Activated CD4-positive, alpha-beta T cell treated with anti-CD3 and anti-CD28 coated beads, Interleukin-2, Interleukin-4, amounts not matched to agents 100 ng/mL and 50 ng/mL, durations not matched to agents 16 hours and 8 hours (primary cell): Measurements from ENCODE around the gene PDGFA.

Experiments
- DNase-seq: peaks from one replicate; pipeline ENCODE4 v3.0.0-alpha.2; 2020; ENCODE audit warnings: low spot score

Gene PDGFA

DNA sequence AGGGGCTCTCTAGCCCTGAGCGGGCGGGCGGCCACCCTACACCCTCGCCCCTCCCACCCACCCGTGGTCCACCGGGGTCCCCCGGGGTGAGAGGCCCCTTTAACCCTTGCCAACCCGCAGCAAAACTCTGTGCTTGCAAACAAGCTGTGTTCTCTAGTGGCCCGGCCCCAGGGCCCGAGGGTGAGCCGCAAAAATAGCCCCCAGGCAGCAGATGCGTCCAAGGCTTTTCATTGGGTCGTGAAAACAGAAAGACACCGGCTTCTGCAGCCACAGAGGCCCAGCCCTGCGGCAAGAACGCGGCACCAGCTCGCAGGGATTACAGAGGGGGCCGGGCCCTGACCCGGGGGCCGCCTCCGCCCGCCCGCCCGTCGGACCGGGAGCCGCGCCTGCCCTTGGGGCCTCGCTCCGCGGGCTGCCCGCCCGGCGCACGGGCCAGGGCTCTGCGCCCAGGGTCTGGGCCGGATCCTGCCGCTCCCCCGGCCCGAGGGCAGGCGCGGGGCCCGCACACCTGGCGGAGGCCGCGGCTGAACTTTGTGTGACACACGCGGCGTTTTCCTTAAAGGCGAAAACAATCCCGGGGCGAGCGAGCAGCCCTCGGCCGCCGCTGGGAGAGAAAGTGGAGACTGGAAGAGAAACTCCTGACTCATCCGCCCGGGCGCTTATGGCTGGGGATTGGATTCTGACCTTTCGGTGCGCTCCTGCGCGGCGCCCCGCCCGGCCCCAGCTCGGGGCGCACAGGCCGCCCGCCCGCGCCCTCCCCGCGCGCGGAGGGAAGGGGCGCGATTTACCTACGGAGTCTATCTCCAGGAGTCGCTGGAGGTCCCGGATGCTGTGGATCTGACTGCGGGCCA, 2.8 kb downstream of the PDGFA start:
- no peak for DNase-seq

DNA sequence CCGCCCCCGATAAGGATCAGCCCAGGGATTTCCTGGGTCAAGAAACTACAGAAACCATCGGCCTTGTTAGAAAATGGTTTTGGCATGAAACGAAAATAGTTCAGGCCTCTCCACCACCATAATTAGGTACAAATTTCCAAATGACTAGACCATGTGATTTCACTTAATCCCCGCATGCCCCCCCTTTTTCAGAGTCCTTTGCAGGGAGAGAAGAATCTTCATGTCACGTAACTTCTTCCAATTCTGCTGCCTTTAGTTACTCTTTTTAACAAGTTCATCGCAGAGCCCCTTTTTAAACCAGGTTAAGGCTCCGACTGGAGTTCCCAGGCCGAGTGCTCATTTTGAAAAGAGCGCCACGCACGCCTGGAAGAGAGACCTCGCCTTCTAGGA, 3.4 kb downstream of the PDGFA start:
- no peak for DNase-seq

DNA sequence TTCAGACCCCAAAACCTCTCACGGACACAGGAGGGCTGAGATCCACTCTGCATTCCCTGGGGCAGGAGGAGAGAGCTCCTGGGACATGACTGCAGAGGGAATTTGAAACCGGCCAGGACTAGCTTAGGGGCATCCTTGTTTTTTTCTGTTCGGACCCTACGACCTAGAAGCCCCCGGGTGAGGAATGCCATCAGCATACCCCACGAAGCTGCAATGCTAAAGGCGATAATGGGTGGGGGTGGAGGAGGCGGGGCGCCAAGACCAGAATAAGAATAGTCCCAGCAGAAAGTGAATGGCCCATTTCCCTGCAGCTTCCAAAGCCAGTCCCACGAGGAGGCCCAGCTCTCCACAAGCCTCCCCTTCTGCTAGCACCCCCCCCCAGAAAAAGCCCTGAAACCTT, 4.0 kb downstream of the PDGFA start:
- DNase-seq = no peak

DNA sequence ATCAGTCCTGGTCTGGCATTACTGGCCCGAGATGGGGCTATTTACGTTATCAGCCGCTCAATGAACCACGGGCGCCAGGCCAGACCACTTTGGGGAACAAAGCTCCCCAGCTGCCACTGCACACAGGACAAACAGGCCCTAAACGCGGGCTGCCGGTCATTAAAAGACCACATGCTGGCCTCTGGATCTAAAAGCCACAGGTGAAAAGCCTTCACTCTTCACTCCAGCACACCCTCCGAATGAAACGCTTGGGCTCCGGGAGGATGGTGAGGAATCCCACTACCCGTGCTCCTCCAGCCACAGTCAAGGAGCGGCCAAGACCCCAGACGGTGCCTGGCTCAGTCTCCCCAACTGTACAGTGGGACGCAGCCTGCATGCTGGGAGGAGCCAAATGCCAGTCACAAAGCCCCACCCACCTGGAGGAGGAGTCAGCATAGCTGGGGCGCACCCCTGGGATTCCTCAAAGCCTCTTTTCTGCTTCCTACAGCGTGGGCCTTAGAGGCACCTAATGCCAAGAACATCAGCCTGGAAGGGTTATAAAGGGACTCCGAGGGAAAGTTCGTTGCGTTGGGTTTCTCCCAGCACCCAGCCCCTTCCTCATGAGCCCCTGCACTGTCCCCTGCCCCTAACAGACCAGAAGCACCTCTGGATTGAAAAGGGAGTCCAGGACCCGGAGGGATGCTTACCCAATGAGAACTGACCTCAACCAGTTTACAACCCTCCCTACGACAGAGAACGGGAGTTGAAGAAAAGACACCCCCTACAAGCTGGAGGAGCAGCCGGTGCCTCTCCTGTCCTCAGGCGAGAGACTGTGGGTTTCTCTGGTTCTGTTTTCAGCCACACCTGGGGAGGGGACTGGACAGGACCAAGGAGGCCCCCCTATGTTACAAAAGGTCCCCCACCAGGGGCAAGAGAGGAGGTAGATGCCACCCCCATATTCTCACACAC, 4.7 kb downstream of the PDGFA start:
- DNase-seq = no peak

DNA sequence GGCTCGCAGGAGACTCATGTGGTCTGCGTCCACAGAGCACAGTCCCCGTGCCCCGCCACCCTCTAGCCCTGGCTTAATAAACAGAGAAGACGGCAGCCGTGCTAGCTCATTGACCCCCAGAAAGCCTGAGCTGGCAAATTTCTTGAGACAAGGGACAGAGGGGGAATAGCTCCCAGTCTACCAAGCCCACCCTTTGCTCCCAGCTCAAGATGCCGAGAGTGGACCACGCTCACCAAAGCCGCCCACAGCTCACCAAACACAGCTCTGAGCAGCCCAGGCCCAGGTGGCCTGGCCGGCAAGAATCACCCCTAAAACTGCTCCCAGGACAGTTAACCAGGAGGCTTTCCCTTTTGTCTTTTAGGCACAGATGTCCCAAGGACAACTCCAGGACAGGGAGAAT, 5.4 kb downstream of the PDGFA start:
- no peak for DNase-seq

DNA sequence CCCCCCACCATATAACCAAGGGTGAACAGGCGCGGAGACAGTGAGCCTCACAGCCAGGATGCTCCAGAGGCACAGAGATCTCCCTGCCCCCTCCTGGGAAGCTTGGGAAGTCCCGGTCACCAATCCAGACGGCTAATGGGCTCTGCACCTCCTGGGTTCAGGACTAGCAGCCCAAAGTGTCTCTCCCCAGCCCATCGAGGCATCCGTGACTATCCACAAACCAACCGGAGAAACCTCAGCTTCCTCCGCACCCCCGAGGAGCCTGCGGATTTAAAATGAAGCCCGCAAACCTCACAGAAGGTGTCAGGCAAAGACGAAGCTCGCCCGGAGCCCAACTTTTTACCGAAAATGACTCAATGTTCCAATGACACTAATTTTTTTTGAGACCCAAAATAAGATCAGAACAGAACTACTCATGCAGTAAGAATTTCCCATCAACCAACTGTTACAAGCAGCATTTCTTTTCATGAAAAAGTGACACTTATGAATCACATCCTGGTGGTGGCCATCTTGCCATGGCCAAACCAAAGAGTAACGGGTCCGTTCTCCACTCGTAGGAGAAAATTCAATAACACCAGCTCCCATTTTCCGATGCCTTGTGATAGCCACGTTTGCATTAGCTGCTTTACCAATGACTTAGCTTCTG, 6.0 kb downstream of the PDGFA start:
- peak; percentile 16 for DNase-seq

DNA sequence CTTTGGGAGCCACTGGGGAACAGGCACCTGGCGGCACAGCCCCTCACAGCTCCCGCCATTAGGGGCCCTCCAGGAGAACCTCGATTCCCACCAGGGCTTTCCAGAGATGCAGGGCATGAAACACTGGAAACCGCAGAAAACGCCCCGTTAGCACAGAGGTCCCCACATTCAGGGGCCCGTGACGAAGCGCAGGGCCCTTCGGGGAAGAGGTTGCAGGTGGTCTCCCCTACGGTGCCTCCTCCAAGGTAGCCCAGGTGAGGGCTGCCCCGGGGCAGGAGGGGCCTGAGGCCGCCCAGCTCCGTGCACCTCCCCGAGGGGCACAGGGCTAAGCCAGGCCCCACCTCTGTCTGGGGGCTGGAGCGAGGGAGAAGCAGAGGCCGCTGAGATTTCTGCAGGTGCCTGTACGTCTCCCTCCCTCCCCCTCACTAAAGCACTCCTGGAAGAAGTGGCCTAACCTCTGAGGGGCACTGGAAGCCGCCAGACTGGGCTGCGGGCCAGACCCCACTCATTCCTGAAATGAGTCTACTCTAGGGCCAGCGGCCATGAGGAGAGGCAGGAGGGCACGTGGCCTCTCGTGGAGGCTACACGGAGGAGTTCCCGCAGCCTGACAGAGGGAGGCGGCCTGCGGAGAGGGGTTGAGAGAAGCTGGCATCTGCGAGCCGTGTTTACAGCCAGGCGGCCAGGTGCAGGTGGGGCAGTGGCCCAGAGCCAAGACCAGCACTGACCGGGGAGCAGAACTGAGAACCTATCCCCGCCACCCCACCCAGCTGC, 6.9 kb downstream of the PDGFA start:
- no peak for DNase-seq

DNA sequence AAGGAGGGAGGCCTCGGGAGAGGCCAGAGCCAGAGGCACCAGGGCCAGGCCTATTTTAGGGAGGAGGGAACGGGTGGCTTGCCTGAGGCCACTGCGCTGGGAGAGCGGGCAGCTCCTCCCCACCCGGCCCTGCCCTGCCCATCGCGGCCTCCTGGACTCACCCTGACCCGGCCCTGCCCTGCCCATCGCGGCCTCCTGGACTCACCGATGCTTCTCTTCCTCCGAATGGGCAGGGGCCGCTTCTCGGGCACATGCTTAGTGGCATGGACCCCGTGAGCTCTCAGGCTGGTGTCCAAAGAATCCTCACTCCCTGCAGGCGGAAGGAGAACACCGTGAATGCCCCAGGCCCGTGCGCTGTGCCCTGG, 7.5 kb downstream of the PDGFA start:
- DNase-seq = no peak

DNA sequence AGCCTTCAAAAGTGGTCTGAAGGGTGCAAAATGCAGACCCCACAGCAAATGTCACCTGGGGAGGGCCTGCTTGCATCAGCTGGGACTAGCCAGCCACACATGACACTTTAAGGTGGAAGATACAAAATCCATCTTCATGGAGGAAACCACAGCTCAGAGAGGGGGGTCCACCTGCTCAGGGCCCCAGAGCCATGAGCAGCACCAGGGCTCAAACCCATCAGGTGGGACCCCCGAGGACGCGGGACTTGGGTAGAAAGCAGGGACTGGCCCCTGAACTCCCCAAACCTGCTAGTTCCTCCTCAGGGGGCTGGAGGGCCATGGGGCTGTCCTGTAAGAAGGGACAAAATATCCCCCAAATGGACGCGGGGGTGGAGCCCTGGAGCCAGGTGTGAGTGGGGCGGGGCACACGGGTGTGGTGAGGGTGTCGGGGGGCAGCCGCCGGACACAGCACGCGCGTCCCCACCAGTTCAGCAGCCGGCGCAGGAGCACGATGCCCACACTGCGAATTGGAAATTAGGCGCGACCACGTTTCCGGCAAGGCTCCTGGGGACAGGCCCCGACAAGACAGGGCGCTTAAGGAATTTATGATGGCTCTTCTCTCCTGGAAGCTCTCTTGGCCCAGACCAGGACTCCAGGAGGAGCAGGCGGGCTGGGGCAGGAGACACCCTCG, 8.0 kb downstream of the PDGFA start:
- DNase-seq = no peak

DNA sequence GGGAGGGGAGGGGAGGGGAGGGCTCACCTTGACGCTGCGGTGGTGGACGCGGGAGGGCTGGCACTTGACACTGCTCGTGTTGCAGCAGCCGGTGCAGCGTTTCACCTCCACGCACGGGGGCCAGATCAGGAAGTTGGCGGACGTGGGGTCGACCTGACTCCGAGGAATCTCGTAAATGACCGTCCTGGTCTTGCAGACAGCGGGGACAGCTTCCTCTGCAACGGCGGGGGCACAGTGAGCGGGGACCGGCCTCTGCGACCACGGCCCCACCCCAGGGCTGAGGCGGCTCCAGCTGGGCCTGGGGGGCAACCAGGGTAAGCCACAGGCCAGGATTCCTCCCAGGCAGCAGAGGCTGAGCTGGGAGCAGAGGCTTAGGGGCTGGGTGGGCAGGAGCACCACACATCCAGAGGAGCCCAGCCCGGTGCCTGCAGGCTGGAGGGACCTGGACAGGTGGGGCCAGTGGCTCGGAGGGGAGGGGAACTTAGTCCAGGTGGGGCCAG, 8.8 kb downstream of the PDGFA start:
- no peak for DNase-seq

DNA sequence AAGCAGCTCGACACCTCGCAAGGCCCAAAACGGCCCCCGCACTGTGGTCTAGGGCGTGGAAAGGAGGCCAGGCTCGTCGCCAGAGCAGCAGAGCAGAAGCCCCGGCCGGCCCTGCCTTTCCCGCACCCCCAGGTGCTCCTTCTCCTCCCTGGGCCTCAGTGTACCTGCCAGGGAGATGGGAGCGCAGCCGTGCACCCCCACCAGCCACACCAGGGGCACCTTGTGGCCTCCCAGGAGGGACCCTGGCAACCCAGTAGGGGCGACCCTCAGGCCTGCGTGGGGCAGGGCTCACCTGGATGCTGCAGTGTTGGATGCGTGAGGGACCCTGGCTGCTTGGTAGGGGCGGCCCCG, 9.5 kb downstream of the PDGFA start:
- no peak for DNase-seq

DNA sequence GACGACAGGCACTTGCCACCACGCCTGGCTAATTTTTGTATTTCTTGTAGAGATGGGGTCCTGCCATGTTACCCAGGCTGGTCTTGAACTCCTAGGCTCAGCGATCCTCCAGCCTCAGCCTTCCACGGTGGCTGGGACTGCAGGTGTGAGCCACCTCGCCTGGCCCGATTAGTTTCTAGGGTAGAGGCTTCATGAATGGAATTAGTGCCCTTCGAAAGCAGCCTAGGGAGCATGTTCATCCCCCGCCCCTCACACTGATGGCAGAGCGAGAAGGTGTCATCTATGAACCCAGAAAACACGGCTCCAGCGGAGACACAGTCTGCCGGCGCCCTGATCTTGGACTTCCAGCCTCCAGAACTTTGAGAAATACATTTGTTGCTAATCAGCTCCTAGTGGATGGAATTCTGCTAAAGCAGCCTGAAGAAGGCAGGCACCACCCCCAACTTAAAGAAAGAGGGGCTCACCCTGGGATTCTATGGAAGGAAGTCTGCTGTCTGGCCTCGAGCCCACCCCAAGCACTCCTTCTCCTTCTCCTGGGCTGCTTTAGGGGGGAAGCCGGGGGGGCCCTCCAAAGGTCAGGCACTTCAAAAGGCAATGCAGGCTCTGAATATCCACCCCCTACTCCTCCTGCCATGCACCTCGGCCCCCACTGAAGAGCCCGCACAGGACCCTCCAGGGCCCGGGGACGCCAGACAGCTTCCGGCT, 10.1 kb downstream of the PDGFA start:
- no peak for DNase-seq

DNA sequence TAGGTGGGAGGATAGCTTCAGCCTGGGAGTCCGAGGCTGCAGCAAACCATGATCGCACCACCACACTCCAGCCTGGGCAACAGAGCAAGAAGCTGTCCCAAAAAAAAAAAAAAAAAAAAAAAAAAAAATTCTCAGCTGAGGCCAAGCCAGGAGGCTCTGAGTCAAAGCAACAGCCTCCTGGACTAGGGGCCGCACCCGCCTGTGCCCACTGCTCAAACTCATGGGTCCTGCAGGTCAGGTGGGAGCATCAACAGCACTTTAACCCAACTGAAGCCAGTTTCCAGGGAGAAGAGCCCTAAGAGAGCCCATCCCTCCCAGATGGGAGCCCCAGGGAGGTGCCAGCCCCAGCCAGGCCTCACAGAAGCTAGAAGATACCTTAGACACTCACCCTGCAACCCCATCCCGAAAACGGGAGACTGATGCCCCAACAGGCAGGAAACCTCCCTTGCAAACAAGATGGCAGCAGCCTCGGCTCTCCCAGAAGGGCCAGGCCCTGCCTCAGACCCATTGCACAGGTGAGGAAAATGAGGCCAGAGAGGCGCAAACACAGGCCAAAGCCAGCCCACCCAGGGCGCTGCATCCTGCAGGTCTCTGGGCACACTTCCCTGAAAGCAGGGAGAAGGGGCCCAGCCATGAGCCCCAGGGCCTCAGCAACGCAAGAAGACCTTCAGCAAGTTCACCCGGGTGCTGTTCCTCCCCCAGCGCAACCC, 11.0 kb downstream of the PDGFA start:
- DNase-seq = no peak

DNA sequence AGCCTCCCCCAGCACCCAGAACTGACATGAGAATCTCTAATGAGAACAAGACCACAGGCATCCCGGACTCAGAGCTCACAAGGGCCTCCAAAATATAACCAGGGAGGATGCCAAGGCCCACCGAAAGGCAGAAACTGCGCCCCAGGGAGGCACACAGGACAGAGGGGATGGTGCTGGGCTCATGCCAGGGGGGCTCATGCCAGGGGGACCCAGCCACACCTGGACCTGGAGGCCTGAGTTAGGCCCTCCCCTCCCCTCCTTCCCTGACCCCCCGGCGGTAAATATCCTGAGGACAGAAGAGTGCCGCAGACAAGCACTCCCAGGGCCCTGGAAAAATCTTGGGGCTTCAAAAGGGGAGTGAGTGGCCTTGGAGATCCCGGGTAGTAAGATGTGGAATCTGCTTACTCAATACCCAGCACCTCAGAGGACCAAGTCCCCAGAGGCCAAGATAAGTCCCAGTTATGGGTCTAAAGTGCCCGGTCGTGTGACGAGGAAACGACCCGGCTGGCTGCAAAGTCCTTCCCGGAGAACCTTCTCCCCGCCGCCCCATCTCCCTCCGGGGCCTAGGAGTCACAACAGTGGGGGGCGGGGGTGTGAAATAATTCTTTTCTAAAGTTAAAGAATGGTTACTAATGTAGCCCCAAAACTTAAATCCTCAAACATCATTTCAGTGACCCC, 11.9 kb downstream of the PDGFA start:
- no peak for DNase-seq

DNA sequence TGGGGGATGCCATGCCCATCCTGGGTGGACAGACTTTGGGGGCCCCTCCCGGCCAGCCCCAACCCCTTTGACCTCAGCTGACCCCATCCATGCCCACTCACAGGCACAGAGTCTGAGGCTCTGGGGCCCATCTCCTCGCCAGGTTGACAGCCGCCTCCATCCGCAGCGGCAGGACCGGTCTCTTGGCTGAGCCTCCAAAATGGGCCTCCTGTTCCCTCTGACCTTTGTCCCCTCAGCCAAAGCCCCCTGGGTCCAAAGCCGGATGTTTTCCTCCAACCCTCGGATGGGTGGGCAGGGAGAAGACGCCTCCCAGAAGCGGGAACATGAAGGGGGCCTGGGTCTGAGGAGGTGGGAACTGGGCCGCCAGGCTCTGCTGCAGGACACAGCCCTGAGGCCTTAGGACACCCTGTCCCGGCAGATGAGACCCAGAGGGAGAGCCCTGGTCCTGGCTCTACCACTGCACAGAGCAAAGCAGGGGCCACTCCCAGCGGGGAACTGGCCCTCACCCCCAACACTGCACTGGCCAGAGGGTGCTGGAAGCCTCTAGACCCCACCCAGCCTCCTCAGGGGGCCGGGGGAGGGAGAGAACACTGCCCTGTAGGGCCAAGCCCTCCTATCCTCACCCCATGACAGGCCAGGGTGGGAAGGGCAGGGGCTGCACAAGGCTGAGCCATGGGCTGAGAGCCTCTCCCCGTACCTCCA, 12.6 kb downstream of the PDGFA start:
- DNase-seq = no peak

DNA sequence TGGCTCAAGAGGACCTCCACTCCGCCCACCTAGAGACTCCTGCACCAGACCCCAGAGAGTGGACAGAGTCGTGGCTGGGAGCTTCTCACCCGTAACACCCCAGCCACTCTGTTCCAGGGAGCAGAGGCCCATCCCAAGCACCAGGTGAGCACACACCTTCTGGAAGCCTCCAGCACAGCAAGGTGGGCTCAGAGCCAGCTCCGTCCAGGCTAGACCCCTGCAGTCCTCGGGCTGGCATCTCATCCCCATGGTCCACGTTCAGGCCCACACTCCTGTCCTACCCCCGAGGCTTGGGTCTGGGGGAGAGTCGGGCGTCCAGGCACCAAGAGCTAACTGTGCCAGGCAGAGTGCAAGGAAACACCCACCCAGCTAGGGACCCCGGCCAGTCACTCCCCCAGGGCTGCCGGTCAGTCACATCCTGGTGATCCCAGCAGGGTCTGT, 13.2 kb downstream of the PDGFA start:
- no peak for DNase-seq

DNA sequence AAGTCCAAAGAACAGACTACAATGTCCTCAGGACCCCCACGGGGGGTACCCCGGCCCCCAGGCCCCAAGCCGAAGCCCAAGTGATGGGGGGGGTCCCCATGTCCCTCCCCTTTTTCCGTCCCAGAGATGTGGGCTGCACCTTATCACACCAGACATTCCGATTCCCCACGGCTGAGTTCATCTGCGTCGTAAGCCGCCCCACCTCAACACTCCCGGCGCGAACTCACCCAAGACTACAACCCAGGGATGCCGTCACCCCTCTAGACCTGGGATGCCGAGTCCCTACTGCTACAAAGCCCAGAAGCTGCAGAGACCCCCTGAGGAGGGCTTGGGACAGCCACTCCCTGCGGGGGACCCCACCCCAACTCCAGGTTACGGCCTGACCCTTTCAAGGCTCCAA, 14.5 kb downstream of the PDGFA start:
- no peak for DNase-seq

DNA sequence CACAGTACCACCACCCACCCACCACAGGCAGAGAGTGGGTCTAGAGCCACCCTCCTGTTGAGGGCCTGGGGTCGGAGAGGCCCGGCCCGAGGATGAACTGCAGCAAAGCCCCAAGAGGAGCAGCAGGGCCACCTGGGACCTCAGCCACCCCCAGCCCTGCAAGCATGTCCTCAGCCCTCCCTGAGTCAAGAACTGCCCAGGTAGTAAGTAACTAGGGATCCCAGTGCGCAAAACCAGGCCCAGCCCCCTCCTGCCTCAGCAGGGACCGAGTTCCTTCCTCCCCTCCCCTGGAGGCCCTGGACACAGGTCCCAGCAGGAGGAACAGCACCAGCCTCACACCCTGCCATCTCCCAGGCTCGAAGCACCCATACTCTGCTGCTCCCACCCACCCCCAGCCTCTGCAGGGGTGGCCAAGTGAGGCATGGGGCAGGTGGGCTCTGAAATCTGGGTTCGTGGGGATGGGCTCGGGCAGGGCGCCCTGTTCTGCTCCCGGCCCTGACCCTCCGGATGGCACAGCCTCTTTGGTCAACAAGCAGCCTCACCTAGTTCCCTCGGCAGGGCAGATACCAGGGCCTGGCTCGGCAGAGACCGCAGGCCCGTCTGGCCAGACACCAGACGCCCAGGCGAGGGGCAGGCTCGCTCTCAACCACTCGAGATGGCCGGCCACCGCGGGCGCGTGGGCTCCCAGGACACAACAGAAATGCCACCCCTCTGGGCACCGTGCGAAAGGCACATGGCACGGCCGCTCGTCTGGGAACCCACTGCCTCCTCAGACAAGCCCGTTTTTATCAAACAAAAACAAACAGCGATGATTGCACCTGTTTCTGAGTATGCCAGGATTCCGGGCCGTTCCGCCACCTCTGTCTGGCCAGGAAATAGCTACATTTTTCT, 15.2 kb downstream of the PDGFA start:
- no peak for DNase-seq
